Adrenal gland (tissue), 12 donors: ENCODE measurements around the gene PAQR9. TPM values are rescaled to one million over a fixed set of nuclear protein-coding genes. Genes with fewer than 3 reads are reported as not detected.

Source experiments
- DNase-seq, 7 donors: peaks; one replicate each; pipeline ENCODE4 v3.0.0-alpha.2; 2019 to 2020
- H3K27ac ChIP-seq, 5 donors: fragments of 200-600 bp; sonication (generic) in 4 of 5; 1 replicate in 3 of 5; 2 replicates in 2 of 5; pipeline versions ENCODE4 v1.5.1 to v1.8.0; 2016 to 2020; ENCODE audit warnings: mild to moderate bottlenecking in 1 of 5
- H3K27me3 ChIP-seq: fragments of 200-600 bp; 2 replicates; pipeline ENCODE4 v1.8.0; 2021
- H3K36me3 ChIP-seq, 2 donors: fragments of 200-600 bp; replicated peaks in 1 of 2; 1 replicate in 1 of 2; 2 replicates in 1 of 2; pipeline versions ENCODE4 v1.5.1 to v1.8.0; 2018 to 2022
- H3K4me1 ChIP-seq, 2 donors: fragments of 200-600 bp; replicated peaks in 1 of 2; 1 replicate in 1 of 2; 2 replicates in 1 of 2; pipeline versions ENCODE4 v1.5.1 to v1.8.0; 2018 to 2021
- H3K4me3 ChIP-seq, 4 donors: fragments of 200-600 bp; sonication (generic) in 3 of 4; one replicate each; pipeline ENCODE4 v1.5.1; 2016 to 2018
- H3K9me3 ChIP-seq, 3 donors: fragments of 200-600 bp; sonication (generic) in 1 of 3; replicated peaks in 1 of 3; 1 replicate in 2 of 3; 2 replicates in 1 of 3; pipeline versions ENCODE4 v1.5.1 to v1.8.0; 2016 to 2021
- POLR2A ChIP-seq, 2 donors: fragments of 450-650 bp; IDR thresholded peaks; one replicate each; pipeline ENCODE4 v1.6.1; 2017; ENCODE audit warnings: antibody characterized with exemption in 2 of 2, mild to moderate bottlenecking in 2 of 2, moderate library complexity in 1 of 2
- WGBS, 4 donors: extraction: QIAGEN DNeasy Blood & Tissue Kit in 2 of 4; methylation state at CpG; one replicate each; pipeline versions ENCODE4 v1.1.5 to v1.1.7; 2013 to 2017; 5-methylcytosine and 5-hydroxymethylcytosine counted together
- intact Hi-C, 2 donors: fragments of 100-400 bp; cut with DNase I; formaldehyde crosslinking; loops; one replicate each; pipeline versions ENCODE4 v1.14.1 to v1.15.0; 2022 to 2023
- polyA plus RNA-seq, 3 donors: library from polyadenylated mRNA; stranded (reverse); fragments of 200-250 nt in 2 of 3; fragments of 350-450 nt in 1 of 3; fragmentation: Illumina TruSeq in 1 of 3; extraction: RNeasy Lipid Tissue Mini Kit (QIAGEN cat#74804) in 1 of 3; gene quantifications; one replicate each; pipeline ENCODE4 v1.2.3, GENCODE V29; 2013 to 2014
- total RNA-seq, 9 donors: library from RNA; depleted of rRNA in 4 of 9; stranded (reverse); fragments of >200 nt in 4 of 9; fragments of 120-200 nt in 1 of 9; fragmentation: NEBNext Ultra II Directional in 1 of 9; extraction: Animal tissue kit (Norgen Biotek cat#: 25700) in 1 of 9; gene quantifications; one replicate each; pipeline versions ENCODE4 v1.1.0 to v1.2.4, GENCODE V29; 2013 to 2023
- TF ChIP-seq, protein P1 (sequence below), 6 experiments: fragments of 450-650 bp in 4 of 6; fragments of 200-600 bp in 2 of 6; sonication (generic) in 1 of 6; IDR thresholded peaks; 1 replicate in 5 of 6; 2 replicates in 1 of 6; pipeline versions ENCODE4 v1.5.1 to v1.8.0; 2016 to 2021; ENCODE audit warnings: antibody characterized with exemption in 6 of 6, mild to moderate bottlenecking in 2 of 6, moderate library complexity in 1 of 6
- donor health status: healthy with polysubstance abuse.
- donor health status: Bipolar disorder and iron deficiency.
- donor health status: DM: yes; HTN: yes; CAD: no.
- donor health status: DM: no; HTN: no; CAD: no.
- donor health status: DM: no; HTN: no; CAD: no.
- donor health status: DM: yes; HTN: yes; CAD: no.

The PAQR9 gene
- total and polyA plus RNA-seq, 12 donors, result 0.13 to 3.7 (median 0.20) TPM; not detected in 6

DNA sequence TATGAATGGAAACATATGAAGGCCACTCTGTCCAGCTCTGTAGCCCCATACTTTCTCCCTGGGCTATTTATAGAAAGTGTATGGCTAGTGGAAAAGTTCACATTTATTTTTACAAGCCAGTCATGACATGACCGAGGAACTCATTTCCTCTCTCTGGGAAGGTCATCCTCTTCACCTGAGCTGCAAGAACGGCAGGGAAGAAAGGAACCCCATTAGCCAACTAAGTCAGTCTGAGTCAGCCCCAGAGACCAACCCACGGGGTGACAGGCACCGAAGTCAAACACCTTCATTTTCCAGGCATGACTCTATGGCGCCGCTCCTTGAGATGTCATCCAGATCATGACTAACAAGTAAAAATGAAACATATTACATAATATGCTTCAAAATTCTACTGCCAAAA, 4.8 kb downstream of the PAQR9 start:
- WGBS, 4 donors, result 30 to 43% (median 34%) methylated on average over 6 of the region's 6 CpGs
- TF ChIP-seq POLR2A (IDR thresholded peaks at IDR 0.05), result no peak
- TF ChIP-seq, protein P1, sequence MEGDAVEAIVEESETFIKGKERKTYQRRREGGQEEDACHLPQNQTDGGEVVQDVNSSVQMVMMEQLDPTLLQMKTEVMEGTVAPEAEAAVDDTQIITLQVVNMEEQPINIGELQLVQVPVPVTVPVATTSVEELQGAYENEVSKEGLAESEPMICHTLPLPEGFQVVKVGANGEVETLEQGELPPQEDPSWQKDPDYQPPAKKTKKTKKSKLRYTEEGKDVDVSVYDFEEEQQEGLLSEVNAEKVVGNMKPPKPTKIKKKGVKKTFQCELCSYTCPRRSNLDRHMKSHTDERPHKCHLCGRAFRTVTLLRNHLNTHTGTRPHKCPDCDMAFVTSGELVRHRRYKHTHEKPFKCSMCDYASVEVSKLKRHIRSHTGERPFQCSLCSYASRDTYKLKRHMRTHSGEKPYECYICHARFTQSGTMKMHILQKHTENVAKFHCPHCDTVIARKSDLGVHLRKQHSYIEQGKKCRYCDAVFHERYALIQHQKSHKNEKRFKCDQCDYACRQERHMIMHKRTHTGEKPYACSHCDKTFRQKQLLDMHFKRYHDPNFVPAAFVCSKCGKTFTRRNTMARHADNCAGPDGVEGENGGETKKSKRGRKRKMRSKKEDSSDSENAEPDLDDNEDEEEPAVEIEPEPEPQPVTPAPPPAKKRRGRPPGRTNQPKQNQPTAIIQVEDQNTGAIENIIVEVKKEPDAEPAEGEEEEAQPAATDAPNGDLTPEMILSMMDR (IDR thresholded peaks at IDR 0.05), result no peak
- Histone ChIP-seq H3K4me3 (no peak overlapping the region), H3K27me3 (peaks cover 14% of the 10 kb centered on the region), H3K27ac (peak overlapping the region in 3 of 5 donors; percentile 10 to 54 (median 23)), H3K36me3 (no peaks in the 10 kb centered on the region), H3K9me3 (no peaks in the 10 kb centered on the region), H3K4me1 (peaks cover 0 to 6% of the 10 kb centered on the region in 2 donors)
- peak; percentile 75 to 91 (median 85) for DNase-seq
- intact Hi-C loops, result no loop called here

DNA sequence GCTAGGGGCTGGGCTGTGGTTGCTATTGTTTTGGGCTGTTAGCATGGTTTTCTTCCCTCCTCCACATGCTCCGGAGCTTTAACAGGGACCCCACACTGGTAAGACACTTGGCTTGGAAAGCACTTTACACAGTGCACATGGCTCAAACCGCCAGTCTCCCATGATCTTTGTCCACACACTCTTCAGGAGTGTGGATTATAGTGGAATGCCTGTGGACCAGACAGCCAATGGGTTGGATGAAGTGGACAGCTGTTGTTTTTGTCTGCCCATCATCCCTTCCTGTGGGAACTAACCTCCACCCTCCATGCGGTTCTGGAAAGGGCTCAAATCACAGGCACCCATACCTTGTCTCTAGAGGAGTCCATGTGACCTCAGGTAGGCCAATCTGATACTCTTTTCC, 10.0 kb downstream of the PAQR9 start:
- no peak for DNase-seq
- intact Hi-C loops, result no loop called here
- H3K27ac ChIP-seq, result no peak overlapping the region
- H3K36me3 ChIP-seq, result no peaks in the 10 kb centered on the region
- WGBS, 4 donors, result 76 to 100% (median 87%) methylated on average over 3 of the region's 3 CpGs
- no peak overlapping the region for H3K4me3 ChIP-seq
- no peak for TF ChIP-seq POLR2A (IDR thresholded peaks at IDR 0.05)
- no peaks in the 10 kb centered on the region for H3K9me3 ChIP-seq
- H3K27me3 ChIP-seq, result no peaks in the 10 kb centered on the region
- peaks cover 0 to 4% of the 10 kb centered on the region in 2 donors for H3K4me1 ChIP-seq

DNA sequence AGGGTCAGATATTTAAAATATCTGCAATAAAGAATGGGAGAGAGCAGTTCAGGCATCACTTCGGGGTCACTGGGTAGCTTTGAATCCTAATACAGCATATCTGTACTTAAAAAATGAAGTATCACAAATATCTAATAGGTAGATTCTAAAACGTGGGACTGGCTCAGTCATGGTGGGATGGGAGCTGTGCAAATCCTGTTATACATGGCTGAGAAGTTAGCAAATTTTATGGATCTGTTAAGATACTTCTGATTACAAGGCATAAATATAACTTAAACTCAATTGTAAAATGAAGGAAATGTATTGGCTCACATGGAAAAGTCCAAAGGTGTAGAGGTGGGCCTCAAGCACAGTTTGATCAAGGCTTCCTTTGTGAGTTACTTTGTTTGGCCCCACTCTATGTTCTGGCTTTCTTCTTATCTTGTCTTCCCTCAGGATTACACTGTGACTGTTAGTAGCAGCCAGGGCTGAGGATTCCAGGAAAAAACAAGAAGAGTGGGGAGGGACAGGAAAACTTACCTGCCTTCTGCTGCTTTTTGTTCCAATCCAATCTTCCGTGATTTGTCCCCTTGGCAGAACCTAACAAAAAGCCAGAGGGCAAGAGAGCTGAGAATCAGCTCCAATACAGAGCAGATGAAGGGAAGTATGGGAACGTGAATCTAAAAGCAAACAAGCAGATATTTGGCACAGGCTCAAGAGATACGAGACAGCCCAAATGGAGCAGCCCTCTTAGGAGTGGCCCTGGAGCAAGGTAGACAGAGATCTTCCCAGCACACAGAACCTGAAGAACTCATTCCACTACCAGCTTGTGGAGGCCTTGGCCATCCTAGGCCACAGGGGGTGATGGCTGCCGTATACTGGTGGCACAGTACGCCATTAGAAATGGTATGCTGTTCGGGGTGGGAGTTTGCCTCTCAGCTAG, 10.9 kb downstream of the PAQR9 start:
- Histone ChIP-seq H3K27ac (no peak overlapping the region), H3K27me3 (no peaks in the 10 kb centered on the region), H3K9me3 (no peaks in the 10 kb centered on the region), H3K36me3 (no peaks in the 10 kb centered on the region), H3K4me1 (no peaks in the 10 kb centered on the region), H3K4me3 (no peak overlapping the region)
- DNase-seq, result no peak
- no peak for TF ChIP-seq POLR2A (IDR thresholded peaks at IDR 0.05)
- TF ChIP-seq, protein P1 (IDR thresholded peaks at IDR 0.05), result no peak
- intact Hi-C loops, result no loop called here
- WGBS, 4 donors, result 78 to 87% (median 83%) methylated on average over 6 to 8 of the region's 8 CpGs

DNA sequence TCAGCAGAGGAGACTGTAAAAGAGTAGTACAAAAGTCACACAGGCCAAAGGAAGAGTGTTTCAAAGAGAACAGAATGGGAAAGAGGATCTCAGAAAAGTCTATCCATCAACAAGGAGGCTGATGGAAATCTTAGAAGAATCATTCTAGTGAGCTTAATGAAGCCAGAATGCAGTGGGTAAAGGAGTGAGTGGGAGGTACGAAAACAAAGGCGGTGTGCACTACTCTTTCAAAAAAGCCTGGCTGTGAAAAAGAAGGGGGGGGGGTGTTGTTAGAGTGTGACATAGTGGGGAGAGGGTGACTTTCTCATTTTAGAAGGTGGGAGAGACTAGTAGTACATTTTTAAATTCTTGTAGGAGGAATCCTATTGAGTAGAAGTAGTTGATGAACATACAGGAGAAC, 11.7 kb downstream of the PAQR9 start:
- TF ChIP-seq POLR2A (IDR thresholded peaks at IDR 0.05), result no peak
- TF ChIP-seq, protein P1 (IDR thresholded peaks at IDR 0.05), result no peak
- Histone ChIP-seq H3K27me3 (no peaks in the 10 kb centered on the region), H3K4me1 (no peaks in the 10 kb centered on the region), H3K9me3 (no peaks in the 10 kb centered on the region), H3K27ac (no peak overlapping the region), H3K36me3 (no peaks in the 10 kb centered on the region), H3K4me3 (no peak overlapping the region)
- DNase-seq, result no peak
- WGBS, 4 donors, result 92 to 95% (median 94%) methylated on average over 2 of the region's 2 CpGs
- intact Hi-C loops, result no loop called here
